GM21381 (cell line): ENCODE measurements around the gene SLC48A1.

Source experiments
- ATAC-seq: cut with Tn5 transposase; IDR thresholded peaks from one replicate; pipeline ENCODE4 v1.9.1; 2021; ENCODE audit warnings: mild to moderate bottlenecking, moderate library complexity; ENCODE audit not compliant: unreplicated experiment

Gene SLC48A1

DNA sequence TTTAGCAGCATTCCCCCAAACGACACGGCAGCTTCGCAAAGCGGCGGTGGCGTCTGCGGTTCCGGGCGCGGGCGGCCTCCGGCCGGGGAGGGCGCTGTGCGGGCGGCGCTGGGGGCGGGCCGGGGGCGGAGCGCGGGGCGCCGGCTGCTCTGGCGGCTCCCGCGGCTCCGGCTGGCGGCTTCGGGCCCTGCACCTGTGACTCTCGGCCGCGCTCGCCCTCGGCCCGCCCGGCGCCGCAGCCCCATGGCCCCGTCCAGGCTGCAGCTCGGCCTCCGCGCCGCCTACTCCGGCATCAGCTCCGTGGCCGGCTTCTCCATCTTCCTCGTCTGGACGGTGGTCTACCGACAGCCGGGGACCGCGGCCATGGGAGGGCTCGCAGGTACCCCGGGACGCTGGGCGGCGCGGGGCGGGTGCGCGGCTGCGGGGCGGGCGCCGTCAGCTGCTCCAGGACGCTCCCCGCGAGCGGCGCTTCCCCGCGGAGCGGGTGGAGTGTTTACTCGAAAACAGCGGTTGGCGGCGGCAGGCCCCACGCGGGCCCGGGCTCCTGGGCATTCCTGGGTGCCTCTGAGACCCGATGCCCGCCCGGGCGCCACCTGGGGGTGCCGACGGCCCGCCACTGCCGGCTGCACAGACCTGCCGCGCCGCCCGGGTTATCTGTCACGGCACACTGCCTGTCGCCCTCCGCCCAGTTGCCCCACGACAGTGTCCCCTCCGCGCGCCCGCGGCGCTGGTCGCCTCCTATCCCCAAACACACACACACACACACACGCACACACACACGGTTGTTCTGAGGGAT is at the start of gene SLC48A1:
Gene SLC48A1 (plus strand): TSS at position 177 of the 796 bp plus-strand sequence. CDS start 67 bp downstream, at position 244.
- ATAC-seq = peak; percentile 84

DNA sequence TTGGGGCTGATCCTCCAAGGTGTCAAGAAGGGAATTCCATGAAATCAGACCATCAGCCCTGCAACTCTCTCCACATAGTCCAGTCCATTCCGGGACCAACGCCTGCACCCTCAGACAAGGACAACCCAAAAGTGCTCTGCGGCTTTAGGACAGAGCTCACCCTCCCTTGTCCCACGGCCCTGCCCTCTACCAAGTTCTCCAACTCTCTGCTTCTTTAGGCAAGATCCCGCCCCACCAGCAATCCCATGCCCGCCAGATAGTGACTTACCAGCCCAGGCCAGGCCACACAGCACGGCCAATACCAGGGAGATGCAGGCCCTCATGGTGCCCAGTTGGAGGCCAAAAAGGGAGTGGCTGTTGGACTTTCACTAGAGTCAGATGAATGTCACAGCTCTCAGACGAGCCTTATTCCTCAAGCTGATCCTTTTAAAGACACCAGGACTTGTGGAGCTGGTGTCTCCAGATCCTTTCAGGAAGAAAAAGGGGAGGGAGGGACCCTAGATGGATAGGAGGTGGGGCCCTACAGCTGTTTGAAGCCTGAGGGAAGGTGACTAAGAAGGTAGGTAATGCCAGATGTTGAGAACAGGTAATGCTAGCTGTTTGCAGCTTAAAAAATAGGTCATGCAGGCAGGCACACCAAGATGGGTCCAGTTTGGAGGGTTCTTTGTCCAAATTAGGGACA is 47.8 kb upstream of the SLC48A1 start, which contains the start of gene ENDOU:
Gene ENDOU (minus strand): TSS at position 400 of the 682 bp plus-strand sequence. CDS start 77 bp downstream, at position 323.
- no peak for ATAC-seq

DNA sequence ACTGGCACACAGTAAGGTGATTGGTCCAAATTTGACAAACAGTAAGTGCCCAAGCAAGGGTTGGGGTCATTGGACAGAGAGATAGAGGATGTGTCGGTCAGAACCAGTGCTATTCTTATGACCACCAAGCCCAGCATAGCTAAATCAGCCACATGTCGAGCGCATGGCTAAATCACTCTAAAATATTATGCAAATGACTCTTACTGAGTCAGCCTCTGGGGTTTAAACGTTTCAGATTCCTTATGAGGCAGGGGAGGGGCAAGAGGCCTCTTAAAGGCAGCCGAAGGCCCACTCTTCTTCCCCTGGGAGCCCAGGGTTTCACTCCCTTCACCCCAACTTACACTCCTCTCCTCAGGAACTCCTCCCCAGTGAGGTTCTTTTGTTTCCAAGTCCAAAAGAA is 47.1 kb upstream of the SLC48A1 start:
- ATAC-seq = peak; percentile 87

DNA sequence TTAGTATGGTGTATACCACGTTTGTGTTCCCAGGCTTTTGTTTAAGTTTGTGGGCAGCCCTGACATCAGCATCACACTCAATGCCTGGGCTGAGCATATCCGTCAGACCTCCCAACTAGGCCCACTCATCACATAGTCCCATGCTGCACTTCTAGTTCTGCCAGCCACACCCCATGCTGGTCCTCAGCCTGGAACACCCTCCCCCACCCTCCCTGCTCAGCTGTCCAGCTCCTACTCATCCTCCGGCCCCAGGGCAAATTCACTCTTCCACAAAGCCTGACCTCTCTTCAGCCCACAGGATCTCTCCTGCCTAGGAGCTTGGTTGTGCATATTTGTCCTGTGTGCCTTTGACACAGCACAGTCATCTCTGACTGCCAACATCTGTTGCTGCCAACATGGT is 43.8 kb upstream of the SLC48A1 start:
- no peak for ATAC-seq

DNA sequence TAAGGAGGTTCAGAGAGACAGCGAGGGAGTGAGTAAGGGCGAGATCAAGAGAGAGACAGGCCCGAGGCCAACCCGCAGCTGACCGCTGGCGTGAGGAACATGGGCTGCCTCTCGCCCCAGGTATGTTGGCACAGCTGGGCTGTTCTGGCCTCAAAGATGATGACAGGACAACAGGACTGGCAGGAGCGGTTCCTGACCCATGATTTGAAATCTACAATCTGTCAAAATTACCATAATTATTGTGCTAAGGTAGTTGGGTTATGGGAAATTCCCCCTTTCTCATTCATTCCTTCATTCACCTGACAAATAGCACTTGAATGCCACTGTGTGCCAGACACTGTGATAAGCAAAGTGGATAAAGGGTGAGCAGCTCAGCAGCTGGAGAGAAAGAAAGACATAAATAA is 42.7 kb upstream of the SLC48A1 start:
- ATAC-seq = no peak

DNA sequence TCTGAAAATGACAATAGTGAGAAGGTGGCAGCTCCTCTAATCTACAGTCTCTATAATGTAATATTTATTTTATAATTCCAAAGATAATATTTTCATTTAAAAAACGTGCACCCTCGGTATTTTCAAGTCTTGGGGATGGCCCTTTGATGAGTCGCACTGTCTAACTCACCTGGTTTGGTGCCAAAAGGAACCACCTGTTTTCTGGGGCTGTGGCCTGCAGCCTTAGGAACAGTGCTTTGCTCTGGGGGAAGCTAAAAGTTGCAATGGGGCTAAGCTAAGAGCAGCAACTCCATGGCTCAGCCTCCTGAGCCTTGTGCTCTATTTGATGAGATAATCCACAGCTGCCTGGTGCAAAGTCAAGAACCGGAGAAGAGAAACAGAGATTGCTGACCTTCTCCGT is 41.3 kb upstream of the SLC48A1 start:
- no peak for ATAC-seq

DNA sequence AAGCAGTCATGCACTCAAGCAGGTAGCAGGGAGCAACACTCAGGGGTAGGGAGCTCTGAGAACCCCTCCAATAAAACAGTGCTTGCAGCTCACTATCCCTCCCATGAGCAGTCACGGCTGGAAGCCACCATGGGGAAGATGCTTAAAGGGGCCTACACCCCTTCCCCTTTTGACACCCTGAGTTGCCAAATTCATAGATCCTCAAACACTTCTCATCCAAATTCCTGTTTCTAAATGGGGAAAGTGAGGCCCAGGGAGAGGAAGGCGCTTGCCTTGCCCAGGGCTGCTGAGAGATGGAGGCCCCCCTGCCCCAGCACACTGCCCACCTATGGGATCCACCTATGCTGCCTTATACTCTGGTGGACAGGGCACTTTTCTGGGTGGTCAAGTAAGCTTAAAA is 40.5 kb upstream of the SLC48A1 start:
- no peak for ATAC-seq

DNA sequence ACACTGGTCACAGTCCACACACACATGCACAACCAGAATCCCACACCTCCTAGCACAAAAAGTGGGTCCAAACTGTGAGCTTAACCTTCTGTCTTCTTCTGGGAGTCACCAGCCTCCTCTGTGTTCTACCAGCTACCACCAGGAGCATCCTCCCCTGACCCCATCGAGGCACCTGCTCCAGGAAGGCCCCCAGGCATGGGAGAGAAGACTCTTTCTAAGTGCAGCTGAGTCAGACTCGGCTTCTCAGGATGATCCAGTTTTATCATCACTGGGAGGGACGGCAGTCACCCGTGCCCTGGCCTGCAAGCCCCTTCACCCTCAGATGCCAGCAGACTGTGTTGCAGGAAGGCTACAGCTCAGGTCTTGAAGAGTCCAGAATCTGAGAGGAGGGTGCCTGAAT is 39.9 kb upstream of the SLC48A1 start:
- ATAC-seq = no peak

DNA sequence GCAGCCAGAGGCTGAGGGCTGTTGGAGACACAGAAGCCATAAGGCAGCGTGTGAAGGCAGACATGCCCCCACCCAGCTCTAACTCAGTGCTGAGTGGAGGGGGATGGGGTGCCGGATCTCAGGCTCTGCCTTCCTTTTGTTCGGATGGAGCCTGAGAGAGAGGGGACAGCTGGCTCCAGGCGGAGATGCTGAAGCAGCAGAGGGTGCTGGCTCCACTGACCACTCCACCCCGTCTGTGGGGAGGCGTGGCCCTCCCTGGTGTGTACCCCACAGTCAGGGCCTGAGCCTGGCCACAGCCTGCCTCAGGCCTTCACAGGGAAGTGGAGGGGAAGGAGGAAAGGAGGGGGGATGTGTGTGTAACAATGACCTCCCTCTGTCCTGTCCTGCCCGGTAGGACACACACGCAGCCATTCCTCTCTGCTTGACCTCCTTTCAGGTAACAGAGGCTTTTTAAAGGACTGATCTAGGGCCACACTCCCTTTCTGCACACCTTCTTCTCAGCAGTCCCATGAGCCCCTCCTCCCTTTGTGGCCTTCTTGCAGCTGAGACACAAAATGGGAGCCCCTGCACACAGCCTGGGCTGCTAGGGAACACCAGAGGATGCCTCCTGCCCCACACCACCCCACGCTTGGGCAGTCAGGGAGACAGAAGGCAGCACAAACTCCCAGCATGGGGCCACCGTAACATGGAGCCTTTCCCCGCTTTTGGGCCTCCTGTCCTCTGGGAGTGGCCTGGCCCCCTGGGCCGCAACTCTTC is 38.1 kb upstream of the SLC48A1 start:
- no peak for ATAC-seq

DNA sequence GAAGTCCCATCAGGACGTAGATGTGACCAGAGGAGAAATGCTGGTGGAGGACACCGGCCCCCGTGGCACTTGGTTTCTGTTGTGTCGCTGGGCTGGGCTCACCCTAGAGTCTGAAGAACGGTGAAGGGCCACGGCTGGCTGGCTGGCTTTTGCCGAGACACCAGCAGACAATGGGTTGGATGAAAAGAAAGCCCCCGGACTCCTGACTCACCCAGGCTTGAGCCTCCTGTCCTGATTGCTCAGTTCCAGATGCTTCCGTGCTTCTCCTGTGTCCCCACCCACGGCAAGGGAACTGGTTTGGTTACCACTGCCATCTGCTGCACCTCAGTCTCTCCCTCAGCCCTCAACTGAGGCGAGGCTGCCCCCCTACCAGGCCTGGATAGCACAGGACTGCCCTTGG is 37.4 kb upstream of the SLC48A1 start:
- no peak for ATAC-seq

DNA sequence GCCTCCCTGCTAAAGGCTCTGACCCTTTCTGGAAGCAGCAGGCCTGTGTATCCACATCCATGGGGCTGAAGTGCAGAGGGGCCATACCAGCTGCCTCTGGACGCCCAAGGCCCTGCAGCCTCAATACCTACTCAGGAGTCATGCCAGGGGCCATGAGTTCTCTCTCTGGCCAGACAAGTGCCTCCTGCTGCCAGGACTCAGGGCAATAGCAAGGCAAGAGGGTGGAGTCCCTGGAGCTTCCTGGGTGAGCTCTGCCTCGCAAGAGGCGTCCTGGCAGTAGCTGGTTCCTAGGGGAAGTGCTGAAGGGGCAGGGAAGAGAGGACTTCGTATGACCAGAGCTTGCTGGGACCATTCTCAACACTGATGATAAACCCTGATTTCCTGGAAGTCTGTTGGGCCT is 36.8 kb upstream of the SLC48A1 start:
- ATAC-seq = no peak

DNA sequence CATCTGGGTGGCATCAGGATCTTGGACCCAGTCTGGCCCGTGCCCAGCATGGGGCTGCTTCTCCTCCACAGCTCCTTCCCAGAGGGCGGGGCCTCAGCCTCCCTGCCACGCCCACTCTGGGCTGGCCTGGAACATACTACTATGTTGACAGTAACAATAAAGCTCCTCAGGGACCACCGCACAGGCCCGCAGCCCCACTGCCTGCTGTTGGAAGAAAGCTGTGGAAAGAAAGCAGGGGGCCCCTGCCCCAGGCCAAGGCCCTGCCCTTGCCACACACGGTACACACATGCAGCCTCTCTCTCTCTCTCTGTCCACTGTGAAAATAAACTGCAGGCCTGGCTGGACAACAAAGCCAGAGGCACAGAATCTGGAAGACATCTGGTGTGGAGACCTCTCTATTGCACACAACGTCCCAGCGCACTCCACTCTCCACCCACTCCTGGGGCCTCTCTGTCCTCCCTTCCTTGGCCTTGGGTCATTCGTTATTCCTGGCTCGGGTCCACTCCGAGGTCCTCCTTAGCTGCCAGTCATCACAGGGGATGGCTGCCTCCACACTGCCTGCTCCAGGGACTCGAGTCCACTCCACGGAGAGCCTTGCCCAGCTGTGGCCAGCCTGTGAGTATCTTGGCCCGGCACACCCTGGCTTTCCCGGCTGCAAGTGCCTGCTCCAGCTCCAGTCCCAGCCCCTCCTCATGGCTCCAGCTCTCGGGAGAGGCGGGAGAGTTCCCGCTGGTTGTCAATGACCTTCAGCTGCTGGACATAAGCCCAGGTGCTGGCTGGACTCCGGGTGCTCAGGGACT is 36.0 kb upstream of the SLC48A1 start:
- no peak for ATAC-seq

DNA sequence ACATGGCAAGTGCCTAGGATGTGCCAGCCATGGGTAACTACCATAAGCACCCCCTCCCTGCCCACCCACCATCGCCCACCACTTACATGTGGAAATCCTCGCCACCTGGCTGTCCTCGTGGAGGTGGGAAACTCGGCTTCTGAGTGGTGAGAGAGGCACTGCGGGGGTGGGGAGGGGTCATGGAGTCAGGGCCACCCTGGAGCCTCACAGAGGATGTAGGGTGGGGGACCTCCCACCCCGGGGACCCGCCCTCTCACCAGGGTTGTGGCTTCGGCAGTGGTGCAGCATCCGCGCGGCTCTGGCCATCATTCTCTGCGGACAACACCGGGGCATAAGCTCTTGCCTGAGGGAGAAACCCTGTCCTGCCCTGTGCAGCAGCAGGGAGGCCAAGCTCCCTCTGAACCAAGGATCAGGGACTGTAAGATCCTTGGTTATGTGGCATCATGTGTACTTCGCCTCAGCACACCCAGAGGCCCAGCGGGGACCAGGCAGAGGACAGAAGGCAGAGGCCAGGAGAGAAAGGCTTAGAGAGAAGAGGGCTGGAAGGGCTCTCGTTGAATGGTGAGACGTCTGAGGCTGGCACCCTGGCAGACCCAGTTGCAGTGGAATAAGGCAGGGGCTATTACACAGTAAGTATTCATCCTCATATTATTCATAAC is 35.0 kb upstream of the SLC48A1 start:
- no peak for ATAC-seq

DNA sequence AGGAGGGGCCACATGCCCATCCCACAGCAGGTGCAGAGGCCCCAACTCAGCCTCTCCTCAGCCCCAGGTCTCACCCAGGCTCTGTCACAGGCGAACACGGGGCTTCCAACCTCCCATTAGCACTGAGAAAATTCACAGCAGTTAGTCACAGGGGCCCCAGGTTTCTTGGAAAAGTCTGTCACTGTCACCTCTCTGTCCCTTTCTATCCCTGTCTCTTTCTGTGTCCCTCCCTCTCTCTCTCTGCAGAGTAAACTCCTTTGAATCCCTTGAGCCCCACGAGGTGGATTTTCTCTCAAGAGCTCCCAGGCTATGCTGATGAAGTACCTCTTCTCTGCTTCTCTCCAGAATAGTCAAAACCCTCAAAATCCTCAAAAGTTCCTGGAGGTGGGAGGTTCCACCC is 33.7 kb upstream of the SLC48A1 start:
- no peak for ATAC-seq

DNA sequence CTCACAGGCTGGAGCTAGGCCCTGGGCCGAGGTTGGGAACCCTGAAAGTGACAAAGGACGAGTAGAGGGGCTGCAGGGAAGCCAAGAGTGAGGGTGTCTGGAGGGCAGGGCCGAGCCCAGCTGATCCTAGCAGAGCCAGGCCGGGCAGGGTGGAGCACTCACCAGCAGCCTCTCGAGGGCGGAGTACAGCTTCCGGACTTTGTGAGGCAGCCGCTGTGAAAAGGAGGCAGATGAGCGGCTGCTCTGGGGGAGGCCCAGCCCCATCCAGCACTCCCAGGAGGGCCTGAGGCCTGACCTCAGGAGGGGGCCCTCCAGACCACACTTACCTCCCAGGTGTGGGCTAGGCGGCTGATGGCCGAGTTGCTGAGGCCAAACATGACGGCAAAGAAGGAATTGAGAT is 33.1 kb upstream of the SLC48A1 start:
- peak; percentile 50 for ATAC-seq

DNA sequence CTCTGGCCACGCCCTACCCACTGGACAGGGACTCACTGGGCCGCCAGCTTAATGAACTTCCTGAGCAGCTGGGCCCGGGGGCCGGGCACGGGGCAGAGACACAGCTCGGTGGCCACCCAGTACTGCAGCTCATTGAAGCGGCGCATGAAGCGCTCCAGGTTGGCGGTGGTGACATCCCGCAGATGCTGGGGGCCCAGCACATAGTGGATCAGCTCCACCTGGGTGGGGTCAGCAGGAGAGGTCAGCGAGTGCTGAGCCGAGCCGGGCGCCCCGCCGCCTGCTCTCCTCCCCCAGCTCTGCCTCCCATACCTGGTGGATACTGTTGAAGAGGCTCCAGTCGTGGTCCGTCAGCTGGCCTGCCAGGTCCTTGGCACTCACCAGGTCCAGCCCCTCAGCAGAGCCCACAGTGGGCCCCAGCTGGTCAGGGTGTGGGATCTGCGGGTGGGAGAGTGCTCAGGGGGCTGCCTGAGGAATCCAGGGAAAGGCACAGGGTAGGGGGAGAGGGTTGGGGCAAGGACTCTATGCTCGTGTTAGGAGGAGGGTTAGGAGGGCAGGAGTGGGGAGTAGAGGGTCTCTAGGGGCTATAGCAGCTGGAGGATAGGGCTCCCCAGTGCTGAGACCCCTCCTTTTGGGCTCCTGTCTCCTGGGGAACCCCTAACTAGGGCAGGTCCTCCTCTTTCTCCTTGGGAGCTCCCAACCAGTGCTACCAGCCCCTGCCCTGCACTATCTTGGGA is 32.3 kb upstream of the SLC48A1 start:
- ATAC-seq = peak; percentile 41

DNA sequence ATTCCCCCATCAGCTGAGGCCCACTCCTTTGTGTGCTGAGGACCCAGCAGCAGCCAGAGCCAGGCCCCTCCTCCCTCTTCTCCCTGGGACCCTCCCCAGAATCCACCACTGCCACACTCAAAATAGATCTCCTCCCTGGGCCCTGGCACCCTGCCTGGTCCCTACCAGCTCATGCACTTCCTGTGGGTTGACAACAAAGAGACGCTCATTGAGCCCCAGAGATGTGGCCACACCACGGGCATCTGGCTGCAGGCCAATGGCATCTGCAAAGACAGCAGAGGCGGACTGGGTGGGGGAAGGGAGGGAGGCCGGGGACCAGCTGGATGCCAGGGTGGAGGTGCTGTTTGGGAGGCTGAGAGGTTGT is 31.7 kb upstream of the SLC48A1 start:
- peak; percentile 35 for ATAC-seq

DNA sequence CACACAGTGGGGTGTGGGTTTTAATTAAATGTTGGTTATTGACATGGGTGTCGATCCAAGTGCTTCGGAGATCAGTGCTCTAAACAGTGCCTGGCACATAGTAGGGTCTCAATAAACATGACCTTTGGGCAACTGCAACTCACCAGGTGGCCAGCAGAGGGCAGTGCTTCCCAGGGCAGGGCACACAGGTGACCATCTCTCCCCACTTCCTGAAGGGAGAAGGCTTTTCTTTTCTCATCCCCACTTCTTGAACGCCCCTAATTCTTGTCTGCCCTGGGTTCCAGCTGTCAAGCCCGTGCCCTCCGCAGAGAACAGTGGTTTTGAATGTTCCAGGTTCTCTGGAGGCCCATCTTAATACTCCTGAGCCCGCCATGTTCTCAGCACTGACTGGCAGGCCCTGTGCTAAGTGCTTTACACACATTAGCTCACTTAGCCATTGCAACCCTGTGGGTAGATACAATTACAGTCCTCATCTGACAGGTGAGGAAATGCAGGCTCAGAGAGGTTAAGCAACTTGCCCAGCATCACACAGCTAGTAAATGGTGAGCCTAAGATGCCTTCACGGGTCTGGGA is 30.7 kb upstream of the SLC48A1 start:
- ATAC-seq = no peak

DNA sequence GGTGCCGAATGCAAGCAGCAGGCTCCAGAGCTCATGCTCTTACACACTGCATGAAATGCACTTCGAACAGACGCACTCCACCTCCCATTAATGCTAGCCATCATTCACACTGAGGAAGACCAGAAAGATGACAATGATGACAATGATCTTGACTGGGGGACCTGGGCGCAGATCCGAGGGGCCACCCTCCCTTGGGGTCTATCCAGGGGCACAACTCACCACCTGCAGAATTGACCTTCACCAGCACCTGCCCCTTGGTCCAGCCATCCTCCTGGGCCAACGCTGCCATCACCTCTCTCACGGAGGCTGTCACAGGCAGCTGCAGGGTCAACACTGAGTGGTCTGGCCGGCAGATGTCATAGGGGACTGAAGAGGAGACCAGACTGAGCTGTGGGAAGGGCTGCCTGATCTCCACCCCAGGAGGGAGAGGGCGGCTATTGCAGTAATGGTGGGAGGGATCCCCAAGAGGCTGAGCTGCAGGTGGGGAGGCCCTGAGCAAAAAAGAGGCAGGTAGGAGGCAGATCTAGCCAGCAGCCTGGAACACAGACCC is 29.7 kb upstream of the SLC48A1 start:
- no peak for ATAC-seq
